ENCODE results near the gene TUNAR.

The TUNAR gene

DNA sequence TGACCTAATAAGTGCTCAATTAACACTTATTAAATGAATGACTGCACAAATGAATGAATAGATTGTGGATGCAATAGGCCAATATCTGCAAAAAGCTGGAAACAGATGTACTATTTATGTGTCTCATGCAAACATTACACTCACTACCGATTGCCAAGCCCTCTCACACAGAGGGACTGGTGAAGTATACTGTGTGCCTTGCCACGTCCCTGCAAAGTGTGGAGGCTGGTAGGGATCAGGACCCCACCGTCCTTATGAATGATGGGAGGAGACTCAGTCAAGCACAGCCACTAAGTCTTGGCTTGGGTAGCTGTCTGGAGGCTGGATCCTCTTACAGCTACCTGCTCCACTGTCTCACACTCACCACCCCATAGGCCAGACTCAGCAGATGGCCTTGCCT, 3.9 kb upstream of the TUNAR start:
- no peak for DNase-seq (ENCODE audit: low read depth)

DNA sequence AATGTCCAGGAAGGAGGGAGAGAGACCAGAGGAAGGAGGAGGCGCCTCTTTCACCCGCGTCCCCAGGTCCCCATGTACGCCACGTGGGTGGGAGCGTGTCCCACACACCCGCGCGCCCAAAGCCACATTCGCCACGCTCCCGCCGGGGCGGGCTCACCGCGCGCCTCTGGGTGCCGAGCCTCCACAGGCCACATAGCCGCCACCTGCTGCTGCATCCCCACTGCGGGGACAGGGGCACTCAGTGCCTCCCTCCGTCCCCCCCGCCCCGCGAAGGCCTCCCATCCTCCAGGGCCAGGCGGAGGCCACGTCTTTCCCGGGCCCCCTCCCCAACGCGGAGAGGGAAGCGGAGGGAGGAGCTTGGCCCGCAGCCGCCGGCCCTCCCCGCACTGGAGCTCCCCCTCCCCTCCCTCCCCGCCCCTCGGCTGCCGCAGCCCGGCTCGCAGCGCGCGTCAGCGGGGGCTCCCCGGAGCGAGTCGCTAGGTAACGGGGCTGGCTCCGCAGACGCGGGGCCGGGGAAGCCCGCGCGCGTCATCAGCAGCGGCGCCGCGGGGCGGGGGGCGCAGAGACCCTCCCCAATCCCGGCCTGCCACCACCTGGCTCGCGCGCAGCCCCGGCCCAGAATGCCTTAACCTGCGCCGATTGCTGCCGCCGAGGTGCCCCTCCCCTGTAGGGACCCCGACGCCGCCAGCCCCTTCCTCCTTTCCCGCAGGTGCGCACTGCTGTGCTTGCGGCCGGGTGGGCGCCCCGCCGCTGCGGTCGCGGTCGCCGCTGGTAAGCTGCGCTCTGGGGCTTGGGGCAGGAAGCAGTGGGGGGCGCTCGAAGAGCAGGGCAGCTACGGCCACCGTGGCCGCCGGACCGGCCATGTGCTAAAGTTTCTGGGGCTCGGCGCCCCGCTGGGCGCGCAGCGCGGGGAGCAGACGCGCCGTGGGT, 536 bp upstream of the TUNAR start:
- DNase-seq (ENCODE audit: low read depth), result no peak

DNA sequence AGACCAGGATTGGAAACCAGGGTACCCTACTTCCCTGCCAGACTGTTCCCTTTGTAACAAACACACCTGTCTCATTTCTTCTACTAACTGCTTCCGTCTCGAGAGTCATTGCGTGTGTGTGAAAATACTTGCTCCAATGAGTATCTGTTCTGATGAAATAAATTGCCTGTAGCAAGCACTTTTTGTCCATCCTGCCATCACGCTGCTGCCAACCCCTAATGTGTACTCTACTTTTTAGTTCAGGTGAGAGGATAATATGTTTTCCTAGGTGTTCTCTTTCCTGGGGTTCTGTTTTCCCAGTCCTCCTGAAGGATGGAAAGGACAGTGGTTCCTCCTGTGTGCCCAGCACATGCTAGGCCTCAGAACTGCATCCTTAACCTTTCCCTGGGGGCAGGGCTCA, 1.0 kb downstream of the TUNAR start:
- DNase-seq (ENCODE audit: low read depth), result no peak

DNA sequence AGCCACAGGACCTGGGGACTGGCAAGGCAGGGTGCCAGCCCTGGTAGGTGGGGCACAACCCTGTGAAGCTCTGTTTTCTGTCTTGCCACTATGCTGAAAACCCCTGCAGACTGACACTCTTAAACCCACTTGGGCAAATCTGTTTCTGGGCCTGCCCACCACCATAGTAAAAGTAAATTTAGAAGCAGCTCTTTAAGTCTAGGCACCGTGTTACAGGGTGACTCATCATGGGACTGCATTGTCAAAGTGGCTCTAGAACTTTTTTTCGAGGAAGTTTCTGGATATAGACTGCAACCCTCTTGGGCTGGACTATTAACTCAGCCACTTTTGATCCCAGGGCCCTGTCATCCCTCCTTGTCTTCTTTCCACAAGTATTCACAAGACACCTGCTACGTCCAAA, 7.7 kb downstream of the TUNAR start:
- DNase-seq (ENCODE audit: low read depth), result no peak

DNA sequence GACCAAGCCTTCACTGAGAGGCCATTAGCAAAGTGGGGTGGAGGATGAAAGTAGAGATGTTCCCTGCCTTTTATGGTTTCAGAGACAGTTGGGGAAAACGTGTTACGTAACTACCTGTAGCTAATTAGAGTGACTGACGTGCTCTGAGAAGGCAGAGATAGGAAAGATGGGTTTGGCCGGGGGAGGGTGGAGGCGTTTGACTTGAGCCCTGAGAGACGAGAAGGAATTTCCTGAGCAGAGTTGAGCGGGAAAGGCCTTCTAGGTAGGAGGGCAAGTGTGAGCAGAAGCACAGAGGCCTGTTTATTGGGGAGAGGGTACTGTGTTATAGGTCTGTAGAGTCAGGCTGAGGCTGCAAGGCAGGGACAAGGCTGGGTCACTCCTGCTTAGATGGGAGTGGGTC, 8.6 kb downstream of the TUNAR start:
- DNase-seq (ENCODE audit: low read depth), result no peak

DNA sequence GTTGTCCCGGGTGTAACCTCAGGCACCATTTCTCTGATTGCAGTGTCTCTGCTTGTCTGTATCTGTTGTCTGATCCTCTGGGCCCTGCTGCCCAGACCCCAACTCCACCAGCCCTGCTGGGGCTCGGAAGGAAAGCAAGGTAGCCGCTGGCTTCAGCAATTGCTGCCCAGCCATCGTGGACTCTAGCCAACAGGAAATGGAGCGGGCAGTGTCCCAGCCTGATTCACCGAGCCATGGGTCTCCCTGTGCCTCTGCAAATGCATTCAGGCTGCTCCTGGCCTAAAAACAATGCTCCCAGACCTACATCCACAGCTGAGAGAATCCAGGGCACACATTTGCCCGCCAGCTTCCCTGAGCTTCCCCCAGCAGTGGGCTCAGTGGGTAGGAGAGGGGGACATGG, 9.2 kb downstream of the TUNAR start:
- no peak for DNase-seq (ENCODE audit: low read depth)

DNA sequence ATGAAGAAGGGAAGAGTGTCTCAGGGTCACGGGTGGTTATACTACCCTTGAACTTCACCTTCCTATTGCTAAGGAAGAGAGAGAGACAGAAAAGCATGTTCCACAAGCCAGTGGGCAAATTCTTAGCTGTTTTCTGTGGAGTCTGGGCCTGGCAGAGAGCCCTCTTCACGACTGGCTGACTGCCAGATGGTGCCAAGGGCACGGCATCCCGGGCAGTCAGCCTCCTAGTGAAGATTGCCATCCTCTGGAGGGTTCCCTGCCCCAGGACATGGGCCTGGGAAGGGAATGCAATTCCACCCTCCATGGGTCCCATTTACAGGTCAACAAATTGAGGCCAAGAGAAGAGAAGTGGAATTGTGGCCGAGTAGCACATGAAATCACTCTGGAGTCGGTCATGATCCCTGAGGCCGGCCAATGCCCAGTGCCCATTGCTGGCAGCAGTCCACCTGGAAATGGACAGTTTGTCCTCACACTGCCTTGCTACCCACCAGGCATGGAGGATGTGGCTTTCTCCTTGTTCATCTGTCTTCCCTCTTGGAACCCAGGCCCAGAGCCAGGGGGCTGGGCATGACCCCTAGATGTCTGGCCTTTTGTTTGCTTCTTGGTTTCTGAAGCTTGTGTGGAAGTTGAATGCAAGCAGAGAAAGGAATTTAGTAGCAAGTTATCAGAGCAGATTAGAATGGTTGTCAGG, 9.9 kb downstream of the TUNAR start:
- DNase-seq (ENCODE audit: low read depth), result no peak

DNA sequence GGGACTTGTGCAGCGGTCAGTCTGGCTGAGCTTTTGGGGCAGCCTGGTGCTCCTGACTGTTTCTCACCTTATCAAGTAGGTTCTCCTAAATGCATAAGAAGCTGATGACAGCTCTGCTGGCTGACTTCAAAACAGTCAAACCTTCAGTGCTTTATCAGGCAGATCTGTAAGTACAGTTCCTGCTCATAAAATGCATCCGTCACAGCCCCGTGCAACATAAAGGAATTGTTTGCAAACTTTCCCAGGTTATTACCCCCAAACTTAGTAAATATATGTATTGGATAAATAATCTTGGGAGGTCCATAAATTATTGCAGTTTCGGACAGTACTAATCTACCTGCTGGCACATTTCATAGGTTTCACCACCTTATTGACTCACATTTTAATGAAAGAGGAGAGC, 10.7 kb downstream of the TUNAR start:
- no peak for DNase-seq (ENCODE audit: low read depth)

DNA sequence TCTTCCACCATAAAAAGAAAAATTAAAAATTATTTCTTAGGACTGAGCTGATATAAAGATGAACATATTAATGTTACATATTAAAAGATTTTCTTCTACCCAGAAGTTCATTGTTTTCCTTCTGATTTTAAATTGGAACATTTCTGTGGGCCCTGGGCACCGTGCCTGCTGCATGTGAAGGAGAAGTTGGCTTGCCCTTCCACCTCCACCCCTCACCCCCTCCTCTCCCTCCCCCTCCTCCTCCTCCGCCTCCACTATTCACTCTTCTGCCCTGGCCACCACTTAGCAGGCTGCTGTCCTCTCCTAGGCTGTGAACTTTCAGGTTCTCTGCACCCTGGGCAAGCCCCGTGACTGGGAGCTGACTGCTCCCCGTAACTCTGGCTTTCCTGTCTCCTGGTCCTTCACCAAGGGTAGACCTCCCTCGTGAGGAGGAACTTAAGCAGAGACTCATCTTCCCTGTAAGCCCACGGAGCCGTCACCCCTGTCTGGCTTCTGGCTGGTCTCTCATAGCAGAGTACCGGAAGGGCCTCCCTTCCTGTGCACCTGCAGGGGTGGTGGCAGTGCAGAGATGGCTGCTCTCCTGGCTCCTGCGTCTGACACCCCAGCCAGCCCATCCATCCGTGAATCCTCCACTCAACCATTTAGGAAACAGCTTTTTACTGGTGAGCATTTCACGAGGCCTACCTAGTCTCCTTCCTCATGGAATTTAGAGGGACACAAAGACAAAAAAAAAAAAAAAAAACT, 12.8 kb downstream of the TUNAR start:
- no peak for DNase-seq (ENCODE audit: low read depth)

DNA sequence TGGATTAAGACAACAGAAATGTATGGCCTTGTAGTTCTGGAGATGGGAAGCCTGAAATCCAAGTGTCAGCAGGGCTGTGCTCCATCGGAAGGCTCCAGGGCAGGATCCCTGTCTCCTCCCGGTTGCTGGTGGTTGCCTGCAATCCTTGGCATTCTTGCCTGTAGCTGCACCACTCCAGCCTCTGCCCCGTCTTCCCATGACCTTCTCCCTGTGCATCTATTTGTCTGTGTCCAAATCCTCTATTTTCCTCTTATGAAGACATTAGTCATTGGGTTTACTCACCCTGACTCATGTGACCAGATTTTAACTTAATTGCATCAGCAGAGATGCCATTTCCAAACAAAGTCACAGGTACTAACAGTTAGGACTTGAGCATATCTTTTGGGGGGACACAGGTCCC, 15.1 kb downstream of the TUNAR start:
- DNase-seq (ENCODE audit: low read depth), result no peak

DNA sequence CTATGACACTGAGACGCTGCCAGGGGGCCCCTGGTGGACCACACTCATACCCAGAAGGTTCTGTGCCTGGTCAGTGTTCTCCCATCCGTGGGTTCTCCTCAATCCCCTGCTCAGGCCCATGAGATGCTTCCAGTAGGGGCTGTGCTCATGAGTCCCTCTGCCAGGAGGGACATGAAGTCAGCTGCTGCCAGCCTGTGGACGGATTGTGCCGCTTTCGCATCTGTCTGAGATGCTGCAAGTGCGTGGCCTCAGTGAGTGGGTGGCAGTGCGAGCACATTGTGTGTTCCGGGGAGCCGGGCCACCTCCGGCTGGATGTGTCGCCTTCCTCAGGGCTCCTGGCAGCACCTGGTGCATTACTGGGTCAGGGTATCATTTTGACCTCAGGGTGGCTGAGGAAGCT, 15.5 kb downstream of the TUNAR start:
- no peak for DNase-seq (ENCODE audit: low read depth)

DNA sequence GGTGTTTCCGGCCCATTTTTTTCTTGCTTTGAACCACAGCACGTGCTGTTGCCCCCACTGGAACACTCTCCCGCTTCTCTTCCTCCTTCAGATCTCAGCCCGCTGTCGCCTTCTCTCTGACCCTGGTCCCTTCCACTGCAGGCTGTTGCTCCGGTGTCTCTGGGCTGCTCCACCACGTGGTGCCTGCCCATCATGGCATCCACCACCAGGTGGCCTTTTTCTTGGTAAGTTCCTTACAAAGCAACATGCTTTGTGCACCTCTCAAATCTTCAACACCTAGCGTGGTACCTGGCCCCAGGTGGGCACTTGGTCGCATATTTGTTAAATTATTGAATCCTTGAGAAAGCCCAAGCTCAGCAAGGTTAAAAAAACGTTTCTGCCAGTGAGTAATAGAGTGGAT, 19.1 kb downstream of the TUNAR start:
- DNase-seq (ENCODE audit: low read depth), result no peak

DNA sequence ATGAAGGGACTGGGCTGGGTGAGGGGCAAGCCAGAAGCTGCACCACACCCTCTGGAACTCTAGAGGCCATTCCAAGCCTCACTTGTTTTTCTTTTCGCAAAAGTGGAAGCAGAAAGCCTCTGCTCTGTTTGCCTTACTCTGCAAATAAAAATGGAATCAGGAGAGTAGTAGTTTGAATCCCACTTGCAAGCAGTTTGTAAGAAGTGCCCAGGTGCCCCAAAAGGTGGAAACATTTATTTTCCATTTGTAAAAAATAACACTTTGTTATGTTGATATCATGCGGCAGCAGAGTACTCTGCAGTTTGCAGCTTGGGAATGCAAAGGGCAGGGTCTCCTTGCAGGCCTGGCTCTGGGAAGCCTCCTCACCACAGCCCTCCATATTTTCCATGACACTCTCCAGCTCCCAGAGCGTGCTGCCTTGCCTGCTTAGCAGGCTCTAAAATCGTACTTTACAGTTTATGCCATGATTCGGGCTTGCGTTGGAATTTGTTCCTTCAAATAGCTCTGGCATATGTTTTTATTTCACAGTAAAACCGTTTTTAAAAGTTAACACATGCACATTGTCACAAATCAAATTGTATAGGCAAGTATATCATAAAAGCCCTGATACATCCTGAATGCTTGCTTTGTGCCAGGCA, 20.0 kb downstream of the TUNAR start:
- DNase-seq (ENCODE audit: low read depth), result no peak

DNA sequence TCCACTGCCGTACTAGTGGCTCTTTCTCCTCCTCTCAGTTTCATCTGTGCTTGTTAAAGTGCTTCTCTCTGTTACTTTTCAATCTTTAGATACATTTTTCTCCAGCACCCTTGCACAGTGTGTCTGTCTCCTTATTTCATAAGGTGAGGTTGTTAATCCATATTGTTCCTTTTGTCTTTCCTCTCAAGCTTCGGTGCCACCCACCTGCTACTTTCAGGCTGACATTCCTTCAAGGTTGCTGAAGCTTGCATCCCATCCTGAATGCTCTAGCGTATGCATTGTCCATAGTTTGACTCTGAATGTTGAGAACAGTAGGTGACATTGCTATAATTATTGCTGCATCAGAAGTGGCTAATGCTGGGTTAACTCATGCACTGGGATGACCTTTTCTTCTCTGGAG, 20.6 kb downstream of the TUNAR start:
- DNase-seq (ENCODE audit: low read depth), result no peak

DNA sequence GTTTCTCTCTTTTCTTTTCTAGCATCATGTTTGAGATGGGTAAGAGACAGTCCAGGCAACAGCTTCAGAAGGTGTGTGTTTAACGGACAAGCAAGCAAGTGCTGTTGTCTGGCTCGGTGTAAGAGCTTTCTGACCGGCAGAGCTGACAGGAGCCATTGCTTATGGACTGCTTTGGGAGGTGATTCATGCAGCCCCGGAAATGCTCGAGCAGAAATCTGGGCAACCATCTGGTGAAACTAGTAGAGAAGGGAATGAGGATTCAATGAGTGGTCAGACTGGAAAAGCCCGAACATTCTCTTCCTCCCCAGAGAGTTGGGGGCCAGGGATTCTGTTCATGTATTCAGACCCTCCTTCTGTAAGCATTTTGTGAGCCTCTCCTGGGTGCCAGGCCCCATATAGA, 24.4 kb downstream of the TUNAR start:
- DNase-seq (ENCODE audit: low read depth), result no peak

DNA sequence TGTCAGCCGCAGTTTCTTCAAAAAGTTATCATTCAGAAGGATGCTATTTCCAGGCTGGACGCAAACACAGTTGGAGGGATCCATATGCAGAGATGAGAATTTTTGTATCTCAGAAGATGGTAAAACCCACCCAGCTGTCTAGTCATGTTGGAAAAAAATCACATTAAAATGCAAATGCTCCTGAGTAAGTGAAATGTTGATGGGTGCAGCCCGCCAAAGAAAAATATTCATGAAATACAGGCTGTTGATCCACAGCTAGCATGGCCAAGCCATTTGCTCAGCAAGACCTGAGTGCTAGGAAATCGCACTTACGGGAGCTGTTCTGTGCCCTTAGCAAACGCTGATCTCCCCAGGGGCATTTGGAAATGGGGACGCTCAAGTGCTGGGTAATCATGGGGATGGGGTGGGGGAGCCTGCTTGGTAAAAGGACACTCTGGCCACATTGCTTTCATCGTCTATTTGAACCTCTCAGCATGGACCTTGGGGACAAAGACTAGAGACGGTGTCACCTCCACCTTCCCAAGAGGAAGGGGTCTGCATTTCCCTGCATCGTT, 25.7 kb downstream of the TUNAR start:
- DNase-seq (ENCODE audit: low read depth), result no peak

DNA sequence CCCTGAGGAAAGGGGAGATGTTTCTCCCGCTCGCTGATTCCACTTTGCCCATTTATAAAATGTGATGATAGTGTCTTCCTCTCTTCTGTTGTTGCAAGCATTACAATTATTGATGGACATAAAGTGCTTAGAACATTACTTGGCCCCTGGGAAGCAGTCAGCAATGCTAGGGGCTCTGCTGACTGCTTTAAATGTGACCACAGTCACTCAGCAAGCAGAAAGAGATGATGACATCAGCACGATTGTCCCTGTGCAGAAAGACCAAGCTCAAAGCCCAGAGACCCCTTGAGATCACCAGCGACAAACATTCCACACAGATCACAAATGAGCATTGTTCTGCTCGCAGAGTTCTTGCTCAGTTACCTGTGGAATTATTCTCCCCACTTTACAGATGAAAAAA, 26.5 kb downstream of the TUNAR start:
- no peak for DNase-seq (ENCODE audit: low read depth)

DNA sequence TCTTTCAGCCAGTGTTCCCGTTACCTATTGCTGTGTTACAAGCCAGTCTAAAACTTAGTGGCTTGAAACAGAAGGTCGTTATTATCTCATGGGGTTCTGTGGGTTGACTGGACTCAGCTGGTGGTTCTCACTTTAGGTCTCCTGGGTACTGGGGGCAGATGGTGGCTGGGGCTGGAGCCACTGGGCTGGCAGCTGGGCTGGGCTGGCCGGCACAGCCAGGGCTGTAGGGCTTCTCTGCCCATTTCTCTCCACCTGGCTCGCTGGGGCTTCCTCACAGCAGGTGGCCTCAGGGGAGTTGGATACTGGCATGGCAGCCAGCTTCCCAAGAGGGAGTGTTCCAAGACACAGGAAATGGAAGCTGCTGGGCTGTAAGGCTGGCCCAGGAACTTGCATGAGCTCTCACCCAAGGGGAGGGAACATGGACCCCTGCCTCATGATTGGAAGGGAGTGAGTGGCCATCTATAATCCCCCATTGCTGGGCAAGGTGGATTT, 27.0 kb downstream of the TUNAR start:
- no peak for DNase-seq (ENCODE audit: low read depth)

DNA sequence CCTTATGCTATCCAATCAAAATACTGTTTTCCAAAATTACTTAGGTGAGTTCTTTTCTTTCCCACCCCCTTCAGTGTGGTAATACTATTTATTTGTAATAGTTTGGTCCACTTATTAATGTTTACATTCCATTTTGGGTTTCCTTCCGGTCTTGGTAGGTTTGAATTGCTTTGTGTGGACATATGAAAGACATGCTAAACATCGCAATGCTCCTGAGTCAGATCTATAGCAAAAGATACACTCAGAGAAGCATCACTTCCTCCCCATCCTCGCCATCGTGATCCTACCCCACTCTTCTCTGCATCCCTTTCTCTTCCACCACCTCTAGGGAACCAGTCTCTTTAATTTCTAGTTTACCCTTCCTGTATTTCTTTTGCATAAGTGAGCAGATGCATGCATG, 30.0 kb downstream of the TUNAR start:
- no peak for DNase-seq (ENCODE audit: low read depth)

DNA sequence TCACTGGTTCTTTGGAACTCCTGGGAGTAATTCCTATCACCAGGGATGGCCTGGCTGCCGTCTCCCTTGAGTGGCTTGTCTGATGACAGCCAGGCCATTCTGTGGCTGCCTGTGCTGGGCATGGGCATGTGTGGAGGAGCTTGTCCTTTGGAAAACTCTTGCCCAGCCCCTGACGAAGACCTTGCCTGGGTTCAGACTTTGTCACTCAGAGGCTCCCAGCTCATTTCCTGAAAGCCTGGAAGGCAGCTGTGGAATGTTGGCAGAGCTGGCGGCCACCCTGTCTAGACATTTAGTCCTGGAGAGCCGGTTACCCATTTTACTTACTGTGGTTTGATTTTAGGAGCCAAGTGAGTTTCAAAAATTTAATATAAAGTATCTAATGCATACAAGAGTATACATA, 34.0 kb downstream of the TUNAR start:
- no peak for DNase-seq (ENCODE audit: low read depth)

DNA sequence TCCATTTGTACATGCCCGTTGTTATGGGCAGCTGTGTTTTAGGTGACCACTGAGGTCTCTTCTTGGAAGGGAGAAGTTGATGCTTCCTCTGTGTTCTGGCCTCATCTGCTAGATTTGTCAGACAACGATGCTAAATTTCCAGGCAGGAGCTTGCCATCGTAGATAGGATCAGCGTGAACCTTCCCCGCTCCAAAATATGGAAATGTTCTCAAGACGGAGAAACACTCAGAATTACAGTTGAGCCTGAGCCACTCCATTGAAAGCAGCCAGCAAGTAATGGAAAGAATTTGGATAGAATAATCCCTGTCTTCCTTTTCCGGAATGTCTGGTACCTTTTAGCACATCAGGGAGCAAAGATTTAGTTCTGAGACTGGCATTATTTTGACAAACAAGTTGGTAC, 34.8 kb downstream of the TUNAR start:
- DNase-seq (ENCODE audit: low read depth), result no peak

DNA sequence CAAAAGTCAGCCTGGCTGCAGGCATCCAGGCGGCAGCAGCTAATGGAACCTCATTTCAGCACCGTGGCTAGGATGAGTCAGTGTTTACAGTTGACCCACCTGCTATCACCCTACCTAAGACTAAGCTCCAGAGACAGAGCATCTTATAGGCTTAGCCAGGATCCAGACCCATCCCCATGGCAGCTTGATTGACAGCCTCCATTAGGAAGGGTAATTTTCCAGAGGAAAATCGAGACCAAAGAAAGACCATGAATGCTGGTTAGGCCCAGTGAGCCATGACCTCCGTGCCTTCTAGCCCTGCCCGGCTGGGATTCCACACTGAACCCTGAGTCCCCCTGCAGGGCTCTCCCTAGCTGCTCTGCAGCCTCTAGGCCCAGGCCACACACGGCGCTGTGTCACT, 38.7 kb downstream of the TUNAR start:
- DNase-seq (ENCODE audit: low read depth), result no peak

Measured in stimulated activated CD8-positive, alpha-beta memory T cell treated with anti-CD3 and anti-CD28 coated beads, Interleukin-15, amount 100 ng/mL, for 24 hours (primary cell).